Ovary (tissue), 9 donors: Measurements from ENCODE around the gene SLU7. TPM values are rescaled to one million over a fixed set of nuclear protein-coding genes. Genes with fewer than 3 reads are reported as not detected.
A peak's percentile ranks its signal among the peaks of the same experiment; 100 is the strongest.
"Not testable (repeated sequence)": the region's sequence is repeated elsewhere in the genome, so short reads cannot be mapped to it uniquely, and the experiment has no call there.

ENCODE experiments used
- DNase-seq, 5 donors: peaks; one replicate each; pipeline ENCODE4 v3.0.0-alpha.2; 2019 to 2020
- H3K27ac ChIP-seq, 2 donors: fragments of 200-600 bp; one replicate each; pipeline versions ENCODE4 v1.5.1 to v1.8.0; 2019 to 2022
- H3K27me3 ChIP-seq: fragments of 200-600 bp; one replicate; pipeline ENCODE4 v1.8.0; 2022
- H3K36me3 ChIP-seq: fragments of 200-600 bp; sonication (generic); one replicate; pipeline ENCODE4 v1.5.1; 2019
- H3K4me1 ChIP-seq: one replicate; pipeline ENCODE4 v1.8.1; 2013; ENCODE audit warnings: mild to moderate bottlenecking, moderate library complexity; ENCODE audit not compliant: insufficient read depth
- H3K4me3 ChIP-seq: fragments of 200-600 bp; sonication (generic); one replicate; pipeline ENCODE4 v1.5.1; 2017
- H3K9me3 ChIP-seq, 2 donors: fragments of 200-600 bp in 1 of 2; sonication (generic) in 1 of 2; one replicate each; pipeline versions ENCODE4 v1.5.1 to v1.8.1; 2013 to 2019; ENCODE audit warnings: mild to moderate bottlenecking in 1 of 2, moderate library complexity in 1 of 2
- EP300 ChIP-seq: sonication (generic); formaldehyde crosslinking; IDR thresholded peaks from one replicate; pipeline ENCODE4 v1.6.1; 2017; ENCODE audit warnings: antibody characterized with exemption
- POLR2A ChIP-seq: fragments of 450-650 bp; IDR thresholded peaks from one replicate; pipeline ENCODE4 v1.6.1; 2017; ENCODE audit warnings: antibody characterized with exemption, mild to moderate bottlenecking, moderate library complexity
- WGBS, 3 donors: extraction: QIAGEN DNeasy Blood & Tissue Kit in 1 of 3; methylation state at CpG; one replicate each; pipeline versions ENCODE4 v1.1.5 to v1.1.7; 2013 to 2017; 5-methylcytosine and 5-hydroxymethylcytosine counted together
- intact Hi-C, 4 donors: fragments of 100-400 bp; cut with DNase I; formaldehyde crosslinking; loops; one replicate each; pipeline versions ENCODE4 v1.11.0 to v1.15.1; 2022 to 2023
- polyA plus RNA-seq, 2 donors: library from polyadenylated mRNA; stranded (reverse); fragments of 200-250 nt in 1 of 2; fragments of 350-450 nt in 1 of 2; fragmentation: Illumina TruSeq in 1 of 2; extraction: RNeasy Lipid Tissue Mini Kit (QIAGEN cat#74804) in 1 of 2; gene quantifications; one replicate each; pipeline ENCODE4 v1.2.3, GENCODE V29; 2013 to 2014
- total RNA-seq, 7 donors: library from RNA; depleted of rRNA in 2 of 7; stranded (reverse); fragments of >200 nt in 2 of 7; fragmentation: NEBNext Ultra II Directional in 3 of 7; extraction: Animal tissue kit (Norgen Biotek cat#: 25700) in 3 of 7; gene quantifications; one replicate each; pipeline versions ENCODE4 v1.1.0 to v1.2.4, GENCODE V29; 2016 to 2023
- TF ChIP-seq, protein P1 (sequence below), 3 donors: fragments of 450-650 bp in 2 of 3; fragments of 200-600 bp in 1 of 3; IDR thresholded peaks; one replicate each; pipeline versions ENCODE4 v1.5.1 to v1.8.0; 2016 to 2022; ENCODE audit warnings: antibody characterized with exemption in 3 of 3, mild to moderate bottlenecking in 1 of 3
- donor health status: DM: no; HTN: no; CAD: no; lungs with moderate emphysema.
- donor health status: DM: no; HTN: no; CAD: no.
- donor health status: Bipolar disorder and iron deficiency.
- donor health status: DM: yes; HTN: yes; CAD: no.
- donor health status: DM: no; HTN: no; CAD: no.
- donor health status: DM: yes; HTN: yes; CAD: no.

Gene SLU7
- total and polyA plus RNA-seq, 9 donors: 25.8 to 53.7 (median 32.5) TPM

- Histone ChIP-seq H3K4me3 (peak overlapping the region; percentile 33), H3K9me3 (no peaks in the 10 kb centered on the region), H3K36me3 (no peaks in the 10 kb centered on the region), H3K27ac (no peak overlapping the region), H3K4me1 (no peaks in the 10 kb centered on the region), H3K27me3 (no peaks in the 10 kb centered on the region)
- intact Hi-C loops: no loop called here
- peak in 1 of 5 donors; percentile 27 for DNase-seq
- TF ChIP-seq POLR2A: no peak
- TF ChIP-seq EP300: no peak
- TF ChIP-seq, protein P1, sequence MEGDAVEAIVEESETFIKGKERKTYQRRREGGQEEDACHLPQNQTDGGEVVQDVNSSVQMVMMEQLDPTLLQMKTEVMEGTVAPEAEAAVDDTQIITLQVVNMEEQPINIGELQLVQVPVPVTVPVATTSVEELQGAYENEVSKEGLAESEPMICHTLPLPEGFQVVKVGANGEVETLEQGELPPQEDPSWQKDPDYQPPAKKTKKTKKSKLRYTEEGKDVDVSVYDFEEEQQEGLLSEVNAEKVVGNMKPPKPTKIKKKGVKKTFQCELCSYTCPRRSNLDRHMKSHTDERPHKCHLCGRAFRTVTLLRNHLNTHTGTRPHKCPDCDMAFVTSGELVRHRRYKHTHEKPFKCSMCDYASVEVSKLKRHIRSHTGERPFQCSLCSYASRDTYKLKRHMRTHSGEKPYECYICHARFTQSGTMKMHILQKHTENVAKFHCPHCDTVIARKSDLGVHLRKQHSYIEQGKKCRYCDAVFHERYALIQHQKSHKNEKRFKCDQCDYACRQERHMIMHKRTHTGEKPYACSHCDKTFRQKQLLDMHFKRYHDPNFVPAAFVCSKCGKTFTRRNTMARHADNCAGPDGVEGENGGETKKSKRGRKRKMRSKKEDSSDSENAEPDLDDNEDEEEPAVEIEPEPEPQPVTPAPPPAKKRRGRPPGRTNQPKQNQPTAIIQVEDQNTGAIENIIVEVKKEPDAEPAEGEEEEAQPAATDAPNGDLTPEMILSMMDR (IDR thresholded peaks at IDR 0.05): peak in 1 of 3 donors; percentile 31
- WGBS, 3 donors: 4 to 5% (median 4%) methylated on average over 18 of the region's 18 CpGs
Observed at GRCh38 chr5:160438316-160439204, 19.7 kb upstream of the SLU7 start.

DNA sequence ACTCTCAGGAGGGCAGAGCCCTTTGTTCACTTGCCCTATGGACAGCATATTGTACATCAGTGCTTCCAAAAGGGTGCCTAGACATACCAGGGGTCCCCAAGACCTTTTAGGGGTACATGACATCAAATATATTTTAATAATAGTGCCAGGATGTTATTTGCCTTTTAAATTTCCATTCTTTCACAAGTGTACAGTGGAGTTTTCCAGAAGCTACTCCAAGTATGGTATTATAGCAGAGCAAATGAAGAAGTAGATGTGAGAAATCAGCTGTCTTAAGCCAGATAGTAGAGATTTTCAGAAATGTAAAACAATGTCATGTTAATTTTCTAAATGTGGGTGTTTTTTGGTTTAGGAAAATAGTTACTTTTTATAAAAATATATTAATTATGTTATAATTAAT lies 18.4 kb upstream of the SLU7 start:
- TF ChIP-seq, protein P1 (IDR thresholded peaks at IDR 0.05): no peak
- no peak for TF ChIP-seq POLR2A
- no peak for TF ChIP-seq EP300
- H3K27me3 ChIP-seq: no peaks in the 10 kb centered on the region
- no peak for DNase-seq
- H3K27ac ChIP-seq: no peak overlapping the region
- no peak overlapping the region for H3K4me3 ChIP-seq
- no peaks in the 10 kb centered on the region for H3K9me3 ChIP-seq
- H3K4me1 ChIP-seq: no peaks in the 10 kb centered on the region
- H3K36me3 ChIP-seq: no peaks in the 10 kb centered on the region
- intact Hi-C loops: no loop called here

GRCh38 chr5:160436661-160437060 lies 17.8 kb upstream of the SLU7 start:
- DNase-seq, intact Hi-C loops, H3K36me3 ChIP-seq, H3K27ac ChIP-seq, H3K27me3 ChIP-seq, H3K4me1 ChIP-seq, H3K4me3 ChIP-seq, H3K9me3 ChIP-seq: not testable (repeated sequence)
- 31 to 37% (median 31%) methylated on average over 6 of the region's 6 CpGs for WGBS, 3 donors

DNA sequence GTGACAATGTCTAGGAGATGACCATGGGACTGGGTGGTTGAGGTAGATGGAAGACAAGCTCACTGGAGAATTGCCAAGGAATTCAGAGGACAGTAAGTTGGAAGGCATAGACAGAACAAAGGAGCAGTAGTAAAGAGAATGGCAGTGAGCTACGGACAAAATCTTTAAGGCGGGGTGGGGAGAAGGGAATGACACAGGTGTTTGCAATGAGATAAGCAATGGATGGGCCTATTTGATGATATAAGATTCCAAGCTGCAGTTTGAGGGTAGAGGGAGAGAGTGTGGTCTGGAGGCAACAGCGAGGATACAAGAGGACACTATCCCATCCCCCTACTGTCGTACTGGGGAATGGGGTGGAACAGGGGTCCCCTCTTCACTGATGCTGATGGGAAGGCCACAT lies 17.1 kb upstream of the SLU7 start:
- no peaks in the 10 kb centered on the region for H3K27me3 ChIP-seq
- no peak overlapping the region for H3K4me3 ChIP-seq
- no peak for DNase-seq
- no peaks in the 10 kb centered on the region for H3K9me3 ChIP-seq
- no peak overlapping the region for H3K27ac ChIP-seq
- 85 to 93% (median 90%) methylated on average over 4 of the region's 4 CpGs for WGBS, 3 donors
- H3K36me3 ChIP-seq: no peaks in the 10 kb centered on the region
- no peaks in the 10 kb centered on the region for H3K4me1 ChIP-seq
- intact Hi-C loops: no loop called here
- TF ChIP-seq EP300 (no peak), POLR2A (no peak)
- TF ChIP-seq, protein P1 (IDR thresholded peaks at IDR 0.05): no peak

DNA sequence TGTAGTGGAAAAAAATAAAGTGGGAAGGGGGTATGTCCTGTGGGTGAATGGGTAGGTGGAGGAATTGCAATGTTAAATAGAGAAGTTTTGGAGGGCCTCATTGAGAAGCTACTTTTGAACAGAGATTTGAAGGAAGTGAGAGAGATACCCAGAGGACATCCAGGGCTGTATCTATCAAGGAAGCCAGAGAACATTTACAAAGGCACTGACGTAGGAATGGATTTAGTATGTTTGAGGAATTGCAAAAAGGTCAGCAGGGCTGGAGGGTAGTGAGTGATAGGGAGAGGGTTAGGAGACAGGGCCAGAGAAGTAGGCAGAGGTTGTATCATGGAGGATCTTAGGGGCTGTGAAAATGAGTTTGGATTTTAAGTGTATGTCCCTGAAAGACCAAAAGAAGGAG lies 16.7 kb upstream of the SLU7 start:
- no peaks in the 10 kb centered on the region for H3K27me3 ChIP-seq
- no peak for DNase-seq
- whole genome bisulfite sequencing, 3 donors: 80 to 81% (median 81%) methylated on average over 1 of the region's 1 CpG
- no peak for TF ChIP-seq EP300
- TF ChIP-seq, protein P1 (IDR thresholded peaks at IDR 0.05): no peak
- TF ChIP-seq POLR2A: no peak
- intact Hi-C loops: no loop called here
- H3K4me1 ChIP-seq: no peaks in the 10 kb centered on the region
- no peak overlapping the region for H3K4me3 ChIP-seq
- H3K27ac ChIP-seq: no peak overlapping the region
- H3K36me3 ChIP-seq: no peaks in the 10 kb centered on the region
- H3K9me3 ChIP-seq: no peaks in the 10 kb centered on the region
